Measurements from ENCODE around the gene ZNF280B.

DNA sequence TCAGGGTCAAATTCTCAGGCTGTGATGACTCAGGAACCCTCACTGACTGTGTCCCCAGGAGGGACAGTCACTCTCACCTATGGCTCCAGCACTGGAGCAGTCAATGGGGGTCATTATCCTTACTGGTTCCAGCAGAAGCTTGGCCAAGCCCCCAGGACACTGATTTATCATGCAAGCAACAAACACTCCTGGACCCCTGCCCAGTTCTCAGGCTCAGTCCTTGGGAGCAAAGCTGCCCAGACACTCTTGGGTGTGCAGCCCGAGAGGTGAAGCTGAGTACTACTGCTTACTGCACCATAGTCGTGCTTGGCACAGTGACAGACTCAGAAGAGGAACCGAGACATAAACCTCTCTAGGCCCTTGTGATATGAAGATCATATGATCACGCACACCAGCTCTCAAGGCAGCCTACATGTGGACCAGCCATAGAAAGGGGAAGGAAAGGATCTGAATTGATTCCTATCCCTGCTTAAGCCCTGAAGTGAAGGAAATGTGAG, 58.2 kb downstream of the ZNF280B start:
- TF ChIP-seq, protein P1, sequence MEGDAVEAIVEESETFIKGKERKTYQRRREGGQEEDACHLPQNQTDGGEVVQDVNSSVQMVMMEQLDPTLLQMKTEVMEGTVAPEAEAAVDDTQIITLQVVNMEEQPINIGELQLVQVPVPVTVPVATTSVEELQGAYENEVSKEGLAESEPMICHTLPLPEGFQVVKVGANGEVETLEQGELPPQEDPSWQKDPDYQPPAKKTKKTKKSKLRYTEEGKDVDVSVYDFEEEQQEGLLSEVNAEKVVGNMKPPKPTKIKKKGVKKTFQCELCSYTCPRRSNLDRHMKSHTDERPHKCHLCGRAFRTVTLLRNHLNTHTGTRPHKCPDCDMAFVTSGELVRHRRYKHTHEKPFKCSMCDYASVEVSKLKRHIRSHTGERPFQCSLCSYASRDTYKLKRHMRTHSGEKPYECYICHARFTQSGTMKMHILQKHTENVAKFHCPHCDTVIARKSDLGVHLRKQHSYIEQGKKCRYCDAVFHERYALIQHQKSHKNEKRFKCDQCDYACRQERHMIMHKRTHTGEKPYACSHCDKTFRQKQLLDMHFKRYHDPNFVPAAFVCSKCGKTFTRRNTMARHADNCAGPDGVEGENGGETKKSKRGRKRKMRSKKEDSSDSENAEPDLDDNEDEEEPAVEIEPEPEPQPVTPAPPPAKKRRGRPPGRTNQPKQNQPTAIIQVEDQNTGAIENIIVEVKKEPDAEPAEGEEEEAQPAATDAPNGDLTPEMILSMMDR (IDR thresholded peaks at IDR 0.05; ENCODE audit: extremely low read depth in 1 of 2, insufficient read depth in 1 of 2, low read depth in 1 of 2, low read length in 2 of 2) = no peak
- TF ChIP-seq POLR2AphosphoS5 (IDR thresholded peaks at IDR 0.05; ENCODE audit: insufficient read depth, low read depth, low read length) (no peak), POLR2A (IDR thresholded peaks at IDR 0.05; ENCODE audit: low read depth, low read length) (no peak), MYC (IDR thresholded peaks at IDR 0.05; ENCODE audit: low read depth, low read length) (no peak)
